PC-9 (cell line): ENCODE data around the gene CD300C. TPM values are rescaled to one million over a fixed set of nuclear protein-coding genes. Genes with fewer than 3 reads are reported as not detected.
"Not testable (repeated sequence)": the region's sequence is repeated elsewhere in the genome, so short reads cannot be mapped to it uniquely, and the experiment has no call there.

ENCODE experiments used
- BruUV-seq: library from RNA; stranded (reverse); fragments of 400-500 nt; replicated peaks from 2 replicates; lab custom pipeline; 2021; lab: Mats Ljungman, UMichigan
- CTCF ChIA-PET: fragments of 300-600 bp; sonication (Branson Sonifier 250); formaldehyde crosslinking; loops from one replicate; lab custom pipeline; 2022; ENCODE audit warnings: antibody characterized with exemption; lab: Charles Lee
- POLR2A ChIA-PET: fragments of 300-600 bp; sonication (Branson Sonifier 250); formaldehyde crosslinking; loops from one replicate; lab custom pipeline; 2022; ENCODE audit warnings: antibody characterized with exemption; ENCODE audit not compliant: unreplicated experiment; lab: Charles Lee
- DNase-seq, 2 experiments: peaks; one replicate each; pipeline versions ENCODE4 v3.0.0 to v3.0.0-alpha.2; 2015 to 2022; ENCODE audit warnings: mixed read lengths in 1 of 2
- H2AFZ ChIP-seq: fragments of 200-600 bp; sonication (generic); 2 replicates; pipeline ENCODE4 v1.8.1; 2017; ENCODE audit warnings: antibody characterized with exemption
- H3F3A ChIP-seq: fragments of 200-600 bp; sonication (generic); 2 replicates; pipeline ENCODE4 v1.8.1; 2017; ENCODE audit warnings: antibody characterized with exemption, mild to moderate bottlenecking, low read depth; ENCODE audit not compliant: insufficient read depth
- H3K27ac ChIP-seq: fragments of 200-600 bp; sonication (generic); 2 replicates; pipeline ENCODE4 v1.6.1; 2016; ENCODE audit warnings: mixed run types
- H3K27me3 ChIP-seq: fragments of 200-600 bp; sonication (generic); 2 replicates; pipeline ENCODE4 v1.6.1; 2016; ENCODE audit warnings: low read depth, mixed run types; ENCODE audit not compliant: insufficient read depth
- H3K36me3 ChIP-seq: fragments of 200-600 bp; sonication (generic); 2 replicates; pipeline ENCODE4 v1.6.1; 2016; ENCODE audit warnings: low read depth, mixed run types
- H3K4me1 ChIP-seq: fragments of 200-600 bp; sonication (generic); replicated peaks from 2 replicates; pipeline ENCODE4 v1.6.1; 2016; ENCODE audit warnings: mixed run types; ENCODE audit not compliant: insufficient read depth
- H3K4me2 ChIP-seq: fragments of 200-600 bp; sonication (generic); 2 replicates; pipeline ENCODE4 v1.6.1; 2017; ENCODE audit warnings: mixed run types
- H3K4me3 ChIP-seq: fragments of 200-600 bp; sonication (generic); 2 replicates; pipeline ENCODE4 v1.6.1; 2016; ENCODE audit warnings: mixed run types
- H3K79me2 ChIP-seq: fragments of 200-600 bp; sonication (generic); 2 replicates; pipeline ENCODE4 v1.6.1; 2017; ENCODE audit warnings: low read depth, mixed run types
- H3K9me2 ChIP-seq: fragments of 200-600 bp; sonication (generic); 2 replicates; pipeline ENCODE4 v1.8.1; 2017; ENCODE audit warnings: mild to moderate bottlenecking; ENCODE audit not compliant: insufficient read depth
- H3K9me3 ChIP-seq: fragments of 200-600 bp; sonication (generic); 2 replicates; pipeline ENCODE4 v1.8.1; 2016; ENCODE audit warnings: low read depth; ENCODE audit not compliant: insufficient read depth
- H4K20me1 ChIP-seq: fragments of 200-600 bp; sonication (generic); 2 replicates; pipeline ENCODE4 v1.8.1; 2017; ENCODE audit not compliant: insufficient read depth
- EZH2 ChIP-seq: fragments of 200-600 bp; sonication (generic); IDR thresholded peaks from 2 replicates; pipeline ENCODE4 v1.8.0; 2017; ENCODE audit warnings: antibody characterized with exemption, low read depth
- intact Hi-C: fragments of 100-400 bp; cut with micrococcal nuclease; formaldehyde crosslinking; loops from one replicate; pipeline ENCODE4 v1.10.0; 2022; ENCODE audit not compliant: unreplicated experiment
- total RNA-seq: library from RNA; stranded (reverse); gene quantifications from 2 replicates; pipeline ENCODE4 v1.2.3, GENCODE V29; 2021
- TF ChIP-seq, protein P1 (sequence below): fragments of 200-600 bp; sonication (generic); conservative IDR thresholded peaks from 2 replicates; pipeline ENCODE4 v1.6.1; 2017; ENCODE audit warnings: mixed run types, antibody characterized with exemption, mild to moderate bottlenecking, moderate library complexity

The CD300C gene
- total RNA-seq, 1 experiment from 2014 or later: not detected

- H3K4me1 ChIP-seq: no peaks in the 10 kb centered on the region
- no peaks in the 10 kb centered on the region for H3K79me2 ChIP-seq
- no TSS peak for BruUV-seq
- no peak overlapping the region for H3K4me3 ChIP-seq
- H3K9me2 ChIP-seq: no peaks in the 10 kb centered on the region
- DNase-seq: no peak
- CTCF ChIA-PET: no interaction called here
- H3F3A ChIP-seq: no peaks in the 10 kb centered on the region
- no peaks in the 10 kb centered on the region for H3K36me3 ChIP-seq
- intact Hi-C loops: no loop called here
- no peak overlapping the region for H3K4me2 ChIP-seq
- peaks cover 99% of the 10 kb centered on the region for H3K27me3 ChIP-seq
- no peak overlapping the region for H3K27ac ChIP-seq
- H2AFZ ChIP-seq: no peak overlapping the region
- TF ChIP-seq EZH2: no peak
- TF ChIP-seq, protein P1, sequence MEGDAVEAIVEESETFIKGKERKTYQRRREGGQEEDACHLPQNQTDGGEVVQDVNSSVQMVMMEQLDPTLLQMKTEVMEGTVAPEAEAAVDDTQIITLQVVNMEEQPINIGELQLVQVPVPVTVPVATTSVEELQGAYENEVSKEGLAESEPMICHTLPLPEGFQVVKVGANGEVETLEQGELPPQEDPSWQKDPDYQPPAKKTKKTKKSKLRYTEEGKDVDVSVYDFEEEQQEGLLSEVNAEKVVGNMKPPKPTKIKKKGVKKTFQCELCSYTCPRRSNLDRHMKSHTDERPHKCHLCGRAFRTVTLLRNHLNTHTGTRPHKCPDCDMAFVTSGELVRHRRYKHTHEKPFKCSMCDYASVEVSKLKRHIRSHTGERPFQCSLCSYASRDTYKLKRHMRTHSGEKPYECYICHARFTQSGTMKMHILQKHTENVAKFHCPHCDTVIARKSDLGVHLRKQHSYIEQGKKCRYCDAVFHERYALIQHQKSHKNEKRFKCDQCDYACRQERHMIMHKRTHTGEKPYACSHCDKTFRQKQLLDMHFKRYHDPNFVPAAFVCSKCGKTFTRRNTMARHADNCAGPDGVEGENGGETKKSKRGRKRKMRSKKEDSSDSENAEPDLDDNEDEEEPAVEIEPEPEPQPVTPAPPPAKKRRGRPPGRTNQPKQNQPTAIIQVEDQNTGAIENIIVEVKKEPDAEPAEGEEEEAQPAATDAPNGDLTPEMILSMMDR: no peak
- POLR2A ChIA-PET: no interaction called here
- no peaks in the 10 kb centered on the region for H3K9me3 ChIP-seq
- no peaks in the 10 kb centered on the region for H4K20me1 ChIP-seq
These were observed 13.1 kb upstream of the CD300C start for GRCh38 chr17:74558882-74559519.

GRCh38 chr17:74558402-74558801, 12.5 kb upstream of the CD300C start:
- H3K9me2 ChIP-seq, DNase-seq, H2AFZ ChIP-seq, H3F3A ChIP-seq, H3K36me3 ChIP-seq, H3K4me1 ChIP-seq, BruUV-seq, H3K27ac ChIP-seq, CTCF ChIA-PET, H3K79me2 ChIP-seq, intact Hi-C loops, H3K4me2 ChIP-seq, H3K4me3 ChIP-seq, H3K9me3 ChIP-seq, H4K20me1 ChIP-seq, POLR2A ChIA-PET: not testable (repeated sequence)
- peaks cover 99% of the 10 kb centered on the region for H3K27me3 ChIP-seq

DNA sequence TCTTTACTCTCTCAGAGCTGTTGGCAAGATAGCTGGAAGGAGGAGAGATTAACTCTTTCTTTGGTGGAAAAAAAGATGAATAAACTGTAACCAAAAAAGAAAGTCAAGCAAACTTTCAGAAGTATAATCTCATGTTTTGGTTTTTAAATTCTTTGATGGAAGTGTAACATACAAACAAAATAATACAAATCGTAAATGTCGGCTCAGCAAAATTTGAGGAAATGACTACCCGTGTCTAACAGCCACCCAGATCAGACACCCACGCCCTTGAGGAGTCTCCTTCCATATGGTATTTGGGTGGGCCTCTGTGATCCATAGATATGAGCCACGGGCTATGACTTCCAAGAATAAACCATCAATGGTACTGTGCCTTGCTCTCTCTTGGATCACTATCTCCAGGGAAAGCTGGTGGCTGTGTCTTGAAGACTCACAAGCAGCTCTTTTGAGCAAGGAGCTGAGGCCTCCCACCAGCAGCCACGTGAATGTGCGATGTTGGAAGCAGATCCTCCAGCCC, 9.6 kb upstream of the CD300C start:
- no peaks in the 10 kb centered on the region for H3K79me2 ChIP-seq
- H3K27me3 ChIP-seq: peaks cover 99% of the 10 kb centered on the region
- no peaks in the 10 kb centered on the region for H3K9me2 ChIP-seq
- no peaks in the 10 kb centered on the region for H3K36me3 ChIP-seq
- TF ChIP-seq EZH2: no peak
- TF ChIP-seq, protein P1: no peak
- no peak overlapping the region for H3K4me2 ChIP-seq
- no peak overlapping the region for H2AFZ ChIP-seq
- BruUV-seq: no TSS peak
- DNase-seq: no peak
- no peaks in the 10 kb centered on the region for H3K4me1 ChIP-seq
- ChIA-PET CTCF (no interaction called here), POLR2A (no interaction called here)
- no peaks in the 10 kb centered on the region for H3F3A ChIP-seq
- H3K9me3 ChIP-seq: no peaks in the 10 kb centered on the region
- H3K27ac ChIP-seq: no peak overlapping the region
- no peaks in the 10 kb centered on the region for H4K20me1 ChIP-seq
- intact Hi-C loops: no loop called here
- no peak overlapping the region for H3K4me3 ChIP-seq

DNA sequence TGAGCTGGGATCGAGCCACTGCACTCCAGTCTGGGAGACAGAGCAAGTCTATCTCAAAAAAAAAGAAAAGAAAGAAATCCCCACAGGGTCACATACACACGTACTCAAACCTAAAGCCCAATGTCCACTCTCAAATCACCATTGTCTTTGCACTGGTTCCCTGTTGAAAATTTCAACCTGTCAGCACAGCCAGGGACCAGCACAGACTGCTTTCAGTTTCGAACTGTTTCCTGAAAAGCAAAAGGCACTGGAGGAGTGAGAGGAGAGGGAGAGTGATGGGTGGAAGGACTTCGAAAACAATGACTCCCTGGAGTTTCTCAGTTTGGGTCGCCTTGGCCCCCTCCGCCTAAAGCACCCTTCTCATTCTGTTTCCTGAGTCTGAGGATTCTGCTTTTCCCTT, 9.0 kb upstream of the CD300C start:
- Histone ChIP-seq H3F3A (no peaks in the 10 kb centered on the region), H2AFZ (no peak overlapping the region), H3K27me3 (peaks cover 100% of the 10 kb centered on the region), H3K4me3 (no peak overlapping the region), H3K79me2 (no peaks in the 10 kb centered on the region), H3K36me3 (no peaks in the 10 kb centered on the region), H3K9me2 (no peaks in the 10 kb centered on the region), H3K4me1 (no peaks in the 10 kb centered on the region), H3K27ac (no peak overlapping the region), H3K4me2 (no peak overlapping the region), H4K20me1 (no peaks in the 10 kb centered on the region), H3K9me3 (no peaks in the 10 kb centered on the region)
- TF ChIP-seq, protein P1: no peak
- TF ChIP-seq EZH2: no peak
- no peak for DNase-seq
- no TSS peak for BruUV-seq
- ChIA-PET POLR2A (no interaction called here), CTCF (no interaction called here)
- intact Hi-C loops: no loop called here
